ENCODE data around the gene LRMDA.

- no peak for TF ChIP-seq POLR2A (IDR thresholded peaks at IDR 0.05)
- TF ChIP-seq, protein P1, sequence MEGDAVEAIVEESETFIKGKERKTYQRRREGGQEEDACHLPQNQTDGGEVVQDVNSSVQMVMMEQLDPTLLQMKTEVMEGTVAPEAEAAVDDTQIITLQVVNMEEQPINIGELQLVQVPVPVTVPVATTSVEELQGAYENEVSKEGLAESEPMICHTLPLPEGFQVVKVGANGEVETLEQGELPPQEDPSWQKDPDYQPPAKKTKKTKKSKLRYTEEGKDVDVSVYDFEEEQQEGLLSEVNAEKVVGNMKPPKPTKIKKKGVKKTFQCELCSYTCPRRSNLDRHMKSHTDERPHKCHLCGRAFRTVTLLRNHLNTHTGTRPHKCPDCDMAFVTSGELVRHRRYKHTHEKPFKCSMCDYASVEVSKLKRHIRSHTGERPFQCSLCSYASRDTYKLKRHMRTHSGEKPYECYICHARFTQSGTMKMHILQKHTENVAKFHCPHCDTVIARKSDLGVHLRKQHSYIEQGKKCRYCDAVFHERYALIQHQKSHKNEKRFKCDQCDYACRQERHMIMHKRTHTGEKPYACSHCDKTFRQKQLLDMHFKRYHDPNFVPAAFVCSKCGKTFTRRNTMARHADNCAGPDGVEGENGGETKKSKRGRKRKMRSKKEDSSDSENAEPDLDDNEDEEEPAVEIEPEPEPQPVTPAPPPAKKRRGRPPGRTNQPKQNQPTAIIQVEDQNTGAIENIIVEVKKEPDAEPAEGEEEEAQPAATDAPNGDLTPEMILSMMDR (IDR thresholded peaks at IDR 0.05) = no peak
These were observed 884.8 kb downstream of the LRMDA start for GRCh38 chr10:76316234-76316633.

Measured in adrenal gland (tissue), 5 donors.